ENCODE measurements around the gene TXNDC12. TPM values are rescaled to one million over a fixed set of nuclear protein-coding genes. Genes with fewer than 3 reads are reported as not detected.
"Not testable (repeated sequence)": the region's sequence is repeated elsewhere in the genome, so short reads cannot be mapped to it uniquely, and the experiment has no call there.

The TXNDC12 gene
- total and polyA plus RNA-seq, 4 donors = 20.9 to 46.5 (median 28.7) TPM

DNA sequence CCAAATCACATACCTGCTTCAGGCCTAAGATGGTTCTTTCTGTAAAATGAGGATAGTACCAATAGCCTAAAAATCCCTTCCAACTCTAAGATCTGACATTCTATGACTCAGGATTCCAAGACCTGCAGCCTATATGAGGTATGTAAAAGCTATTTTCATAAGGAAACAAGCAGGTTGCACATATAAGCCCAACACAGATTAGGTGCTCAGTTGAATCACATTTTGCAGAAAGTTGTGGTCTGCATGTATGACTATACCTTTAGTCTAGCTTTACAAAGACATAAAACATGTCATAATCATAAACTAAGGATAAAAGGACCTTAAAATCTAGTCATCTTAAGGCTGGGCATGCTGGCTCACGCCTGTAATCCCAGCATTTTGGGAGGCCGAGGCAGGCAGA lies 28.7 kb downstream of the TXNDC12 start:
- H3K36me3 ChIP-seq (ENCODE audit: control insufficient read depth in 1 of 2, insufficient read depth in 2 of 2, low read length in 1 of 2) = peaks cover 4% of the 10 kb centered on the region in 2 donors

DNA sequence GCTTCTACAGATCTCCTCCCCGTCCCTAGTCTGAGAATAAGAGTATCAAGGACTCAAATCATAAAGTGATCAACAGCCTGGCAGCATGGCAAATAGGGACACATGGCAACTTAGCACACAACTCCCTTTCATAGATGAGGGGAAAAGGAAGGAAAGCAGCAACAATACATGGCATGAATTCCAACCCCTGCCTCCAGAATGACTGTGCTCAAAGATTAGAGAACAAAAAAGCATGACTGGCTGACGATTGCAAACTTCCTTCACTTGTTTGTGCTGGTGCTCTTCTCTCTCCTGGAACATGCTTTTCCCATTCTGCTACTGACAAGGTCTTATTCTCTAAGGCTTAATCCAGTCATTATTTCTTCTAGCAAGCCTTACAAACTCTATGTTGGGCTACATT lies 32.9 kb downstream of the TXNDC12 start:
- WGBS, 2 donors = 78 to 83% methylated on average over 2 of the region's 2 CpGs
- Histone ChIP-seq H3K9me3 (ENCODE audit: control insufficient read depth, low read length) (no peaks in the 10 kb centered on the region), H3K36me3 (ENCODE audit: control insufficient read depth in 1 of 2, insufficient read depth in 2 of 2, low read length in 1 of 2) (peaks cover 8% of the 10 kb centered on the region in 2 donors), H3K27ac (ENCODE audit: low read depth in 1 of 2, low read length in 2 of 2) (no peak overlapping the region), H3K27me3 (ENCODE audit: control insufficient read depth in 1 of 2, insufficient read depth in 2 of 2, low read length in 1 of 2) (no peaks in the 10 kb centered on the region), H3K4me1 (ENCODE audit: control insufficient read depth in 1 of 2, insufficient read depth in 2 of 2, low read length in 2 of 2) (no peaks in the 10 kb centered on the region), H3K4me3 (ENCODE audit: low read length in 2 of 2) (no peak overlapping the region)
- DNase-seq (no peak), ATAC-seq (ENCODE audit: low FRiP score) (no peak)
- intact Hi-C loops (cut with DNase I) = no loop called here

More for the DNA sequence above, 28.7 kb downstream of the TXNDC12 start:
- 97 to 98% methylated on average over 2 of the region's 2 CpGs for WGBS, 2 donors
- Histone ChIP-seq H3K27ac (ENCODE audit: low read depth in 1 of 2, low read length in 2 of 2) (no peak overlapping the region), H3K27me3 (ENCODE audit: control insufficient read depth in 1 of 2, insufficient read depth in 2 of 2, low read length in 1 of 2) (no peaks in the 10 kb centered on the region), H3K9me3 (ENCODE audit: control insufficient read depth, low read length) (no peaks in the 10 kb centered on the region), H3K4me1 (ENCODE audit: control insufficient read depth in 1 of 2, insufficient read depth in 2 of 2, low read length in 2 of 2) (no peaks in the 10 kb centered on the region), H3K4me3 (ENCODE audit: low read length in 2 of 2) (no peak overlapping the region)
- ATAC-seq (ENCODE audit: low FRiP score) = no peak
- no peak for DNase-seq
- intact Hi-C loops (cut with DNase I) = no loop called here

DNA sequence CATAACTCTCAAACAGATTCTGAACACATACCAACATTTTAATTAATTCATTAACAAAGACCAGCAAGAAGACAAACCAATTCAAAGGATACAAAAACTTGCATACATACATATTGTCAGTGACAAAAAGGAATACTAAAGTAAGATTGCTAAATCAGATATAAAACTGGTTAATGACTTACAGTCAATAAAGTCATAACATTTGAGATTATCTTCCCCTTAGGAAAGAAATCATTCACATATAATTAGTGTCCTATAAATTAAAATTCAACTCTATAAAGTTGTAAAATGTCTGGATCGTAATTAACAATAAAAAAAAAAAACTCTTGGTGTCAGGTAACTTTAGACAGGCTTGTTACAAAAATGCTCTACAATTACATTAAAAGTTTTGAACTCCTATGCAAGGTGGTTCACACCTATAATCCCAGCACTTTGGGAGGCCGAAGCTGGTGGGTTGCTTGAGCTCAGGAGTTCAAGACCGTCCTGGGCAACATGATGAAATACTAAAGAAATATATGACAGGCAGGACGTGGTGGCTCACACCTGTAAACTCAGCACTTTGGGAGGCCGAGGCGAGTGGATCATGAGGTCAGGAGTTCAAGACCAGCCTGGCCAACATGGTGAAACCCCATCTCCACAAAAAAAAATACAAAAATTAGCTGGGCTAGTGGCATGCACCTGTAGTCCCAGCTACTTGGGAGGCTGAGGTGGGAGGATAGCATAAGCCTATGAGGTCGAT lies 46.8 kb downstream of the TXNDC12 start:
- H3K4me1 ChIP-seq (ENCODE audit: control insufficient read depth in 1 of 2, insufficient read depth in 2 of 2, low read length in 2 of 2) = peaks cover 2 to 4% of the 10 kb centered on the region in 2 donors
- WGBS, 2 donors = 96% methylated on average over 7 of the region's 7 CpGs
- no peaks in the 10 kb centered on the region for H3K36me3 ChIP-seq (ENCODE audit: control insufficient read depth in 1 of 2, insufficient read depth in 2 of 2, low read length in 1 of 2)
- H3K9me3 ChIP-seq (ENCODE audit: control insufficient read depth, low read length) = no peaks in the 10 kb centered on the region
- DNase-seq = no peak
- H3K27ac ChIP-seq (ENCODE audit: low read depth in 1 of 2, low read length in 2 of 2) = no peak overlapping the region
- intact Hi-C loops (cut with DNase I) = no loop called here
- H3K27me3 ChIP-seq (ENCODE audit: control insufficient read depth in 1 of 2, insufficient read depth in 2 of 2, low read length in 1 of 2) = no peaks in the 10 kb centered on the region
- no peak for ATAC-seq (ENCODE audit: low FRiP score)
- no peak overlapping the region for H3K4me3 ChIP-seq (ENCODE audit: low read length in 2 of 2)

DNA sequence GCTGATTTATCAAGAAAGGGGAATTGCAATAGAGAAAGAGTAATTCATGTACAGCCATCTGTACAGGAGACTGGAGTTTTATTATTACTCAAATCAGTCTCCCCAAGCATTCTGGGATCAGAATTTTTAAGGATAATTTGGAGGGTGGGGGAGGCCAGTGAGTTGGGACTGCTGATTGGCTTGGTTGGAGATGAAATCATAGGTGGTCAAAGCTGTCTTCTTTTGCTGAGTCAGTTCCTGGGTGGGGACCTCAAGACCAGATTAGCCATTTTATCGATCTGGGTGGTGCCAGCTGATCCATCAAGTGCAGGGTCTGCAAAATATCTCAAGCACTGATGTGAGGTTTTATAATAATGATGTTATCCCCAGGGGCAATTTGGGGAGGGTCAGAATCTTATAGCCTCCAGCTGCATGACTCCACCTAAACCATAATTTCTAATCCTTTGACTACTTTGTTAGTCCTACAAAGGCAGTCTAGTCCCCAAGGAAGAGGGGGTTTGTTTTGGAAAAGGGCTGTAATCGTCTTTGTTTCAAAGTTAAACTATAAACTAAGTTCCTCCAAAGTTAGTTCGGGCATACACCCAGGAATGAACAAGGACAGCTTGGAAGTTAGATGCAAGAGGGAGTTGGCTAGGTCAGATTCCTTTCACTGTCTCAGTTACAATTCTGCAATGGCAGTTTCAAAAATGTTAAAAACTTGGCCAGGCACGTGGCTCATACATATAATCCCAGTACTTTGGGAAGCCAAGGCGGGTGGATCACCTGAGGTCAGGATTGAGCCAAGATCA lies 47.6 kb downstream of the TXNDC12 start:
- Histone ChIP-seq H3K4me1 (ENCODE audit: control insufficient read depth in 1 of 2, insufficient read depth in 2 of 2, low read length in 2 of 2) (peaks cover 2 to 4% of the 10 kb centered on the region in 2 donors), H3K27me3 (ENCODE audit: control insufficient read depth in 1 of 2, insufficient read depth in 2 of 2, low read length in 1 of 2) (no peaks in the 10 kb centered on the region), H3K9me3 (ENCODE audit: control insufficient read depth, low read length) (no peaks in the 10 kb centered on the region), H3K4me3 (ENCODE audit: low read length in 2 of 2) (no peak overlapping the region), H3K27ac (ENCODE audit: low read depth in 1 of 2, low read length in 2 of 2) (no peak overlapping the region), H3K36me3 (ENCODE audit: control insufficient read depth in 1 of 2, insufficient read depth in 2 of 2, low read length in 1 of 2) (no peaks in the 10 kb centered on the region)
- intact Hi-C loops (cut with DNase I) = no loop called here
- DNase-seq (no peak), ATAC-seq (ENCODE audit: low FRiP score) (no peak)
- 13% methylated on average over 5 of the region's 5 CpGs for WGBS, 2 donors

DNA sequence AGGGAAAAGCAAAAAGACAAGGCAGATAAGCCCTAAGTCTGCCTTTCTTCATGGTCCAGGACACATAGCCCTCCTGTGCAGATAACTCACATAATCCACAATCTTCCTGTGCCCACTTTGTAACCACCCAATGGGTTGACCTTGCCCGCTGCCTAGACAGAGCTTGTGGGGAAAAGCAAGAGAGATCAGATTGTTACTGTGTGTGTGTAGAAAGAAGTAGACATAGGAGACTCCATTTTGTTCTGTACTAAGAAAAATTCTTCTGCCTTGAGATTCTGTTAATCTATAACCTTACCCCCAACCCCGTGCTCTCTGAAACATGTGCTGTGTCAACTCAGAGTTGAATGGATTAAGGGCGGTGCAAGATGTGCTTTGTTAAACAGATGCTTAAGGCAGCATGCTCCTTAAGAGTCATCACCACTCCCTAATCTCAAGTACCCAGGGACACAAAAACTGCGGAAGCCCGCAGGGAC lies 48.9 kb downstream of the TXNDC12 start:
- intact Hi-C loops (cut with DNase I); ATAC-seq (ENCODE audit: low FRiP score); H3K4me1 ChIP-seq (ENCODE audit: control insufficient read depth in 1 of 2, insufficient read depth in 2 of 2, low read length in 2 of 2); H3K4me3 ChIP-seq (ENCODE audit: low read length in 2 of 2); H3K9me3 ChIP-seq (ENCODE audit: control insufficient read depth, low read length); DNase-seq; H3K36me3 ChIP-seq (ENCODE audit: control insufficient read depth in 1 of 2, insufficient read depth in 2 of 2, low read length in 1 of 2); H3K27me3 ChIP-seq (ENCODE audit: control insufficient read depth in 1 of 2, insufficient read depth in 2 of 2, low read length in 1 of 2): not testable (repeated sequence)
- H3K27ac ChIP-seq (ENCODE audit: low read depth in 1 of 2, low read length in 2 of 2) = peak overlapping the region in 1 of 2 donors; percentile 75
- WGBS, 2 donors = 67% methylated on average over 4 to 5 of the region's 5 CpGs

DNA sequence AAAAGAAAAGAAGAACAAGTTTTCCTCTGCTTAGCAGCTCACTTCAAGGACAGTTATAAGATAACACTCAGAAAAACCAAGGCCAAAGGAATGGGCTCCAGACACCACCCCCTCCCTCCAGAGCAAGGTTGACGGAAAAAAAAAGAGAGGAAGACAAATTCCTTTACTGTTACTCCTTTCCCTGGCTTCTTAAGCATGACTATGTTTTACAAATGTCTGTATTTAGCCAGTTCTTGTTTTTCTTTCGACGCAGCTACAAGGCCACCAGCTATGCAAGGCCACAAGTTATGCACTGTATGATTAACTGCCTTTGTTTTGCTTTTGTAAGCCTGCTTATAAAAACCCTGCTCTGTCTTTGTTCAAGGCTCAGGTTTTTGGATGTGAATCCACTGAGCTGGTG lies 49.4 kb downstream of the TXNDC12 start:
- not testable (repeated sequence) for H3K36me3 ChIP-seq (ENCODE audit: control insufficient read depth in 1 of 2, insufficient read depth in 2 of 2, low read length in 1 of 2); H3K27me3 ChIP-seq (ENCODE audit: control insufficient read depth in 1 of 2, insufficient read depth in 2 of 2, low read length in 1 of 2); H3K4me3 ChIP-seq (ENCODE audit: low read length in 2 of 2); H3K9me3 ChIP-seq (ENCODE audit: control insufficient read depth, low read length); H3K4me1 ChIP-seq (ENCODE audit: control insufficient read depth in 1 of 2, insufficient read depth in 2 of 2, low read length in 2 of 2); DNase-seq; ATAC-seq (ENCODE audit: low FRiP score)
- intact Hi-C loops (cut with DNase I) = loop anchor here in 1 of 2 donors (2.0 kb wide), 1 partner anchor 109 kb away; no protein-coding TSS in a partner anchor
- WGBS, 2 donors = 0 to 7% methylated on average over 3 of the region's 3 CpGs
- peak overlapping the region; percentile 28 to 75 for H3K27ac ChIP-seq (ENCODE audit: low read depth in 1 of 2, low read length in 2 of 2)

DNA sequence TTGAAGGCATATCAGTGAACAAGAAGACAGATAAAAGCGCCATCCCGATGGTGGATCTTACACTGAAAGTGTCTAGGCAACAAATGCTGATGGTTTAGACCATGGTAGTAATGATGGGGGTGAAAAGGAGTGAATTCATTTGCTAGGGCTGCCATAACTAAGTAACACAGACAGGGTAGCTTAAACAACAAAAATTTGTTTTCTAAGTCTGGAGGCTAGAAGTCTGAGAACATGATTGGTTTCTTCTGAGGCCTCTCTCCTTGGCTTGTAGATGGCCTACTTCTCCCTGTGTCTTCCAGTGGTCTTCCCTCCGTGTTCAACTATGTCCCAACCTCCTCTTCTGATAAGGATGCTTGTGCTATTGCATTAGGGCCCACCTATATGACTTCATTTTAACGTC lies 51.1 kb downstream of the TXNDC12 start:
- DNase-seq = no peak
- Histone ChIP-seq H3K9me3 (ENCODE audit: control insufficient read depth, low read length) (no peaks in the 10 kb centered on the region), H3K27ac (ENCODE audit: low read depth in 1 of 2, low read length in 2 of 2) (no peak overlapping the region), H3K4me1 (ENCODE audit: control insufficient read depth in 1 of 2, insufficient read depth in 2 of 2, low read length in 2 of 2) (peaks cover 2 to 3% of the 10 kb centered on the region in 2 donors), H3K4me3 (ENCODE audit: low read length in 2 of 2) (no peak overlapping the region), H3K36me3 (ENCODE audit: control insufficient read depth in 1 of 2, insufficient read depth in 2 of 2, low read length in 1 of 2) (no peaks in the 10 kb centered on the region), H3K27me3 (ENCODE audit: control insufficient read depth in 1 of 2, insufficient read depth in 2 of 2, low read length in 1 of 2) (no peaks in the 10 kb centered on the region)
- no peak for ATAC-seq (ENCODE audit: low FRiP score)
- intact Hi-C loops (cut with DNase I) = loop anchor here (2.0 to 5.0 kb wide), 2 partner anchors 107 kb away; no protein-coding TSS in a partner anchor
- 65 to 69% methylated on average over 4 of the region's 4 CpGs for WGBS, 2 donors

DNA sequence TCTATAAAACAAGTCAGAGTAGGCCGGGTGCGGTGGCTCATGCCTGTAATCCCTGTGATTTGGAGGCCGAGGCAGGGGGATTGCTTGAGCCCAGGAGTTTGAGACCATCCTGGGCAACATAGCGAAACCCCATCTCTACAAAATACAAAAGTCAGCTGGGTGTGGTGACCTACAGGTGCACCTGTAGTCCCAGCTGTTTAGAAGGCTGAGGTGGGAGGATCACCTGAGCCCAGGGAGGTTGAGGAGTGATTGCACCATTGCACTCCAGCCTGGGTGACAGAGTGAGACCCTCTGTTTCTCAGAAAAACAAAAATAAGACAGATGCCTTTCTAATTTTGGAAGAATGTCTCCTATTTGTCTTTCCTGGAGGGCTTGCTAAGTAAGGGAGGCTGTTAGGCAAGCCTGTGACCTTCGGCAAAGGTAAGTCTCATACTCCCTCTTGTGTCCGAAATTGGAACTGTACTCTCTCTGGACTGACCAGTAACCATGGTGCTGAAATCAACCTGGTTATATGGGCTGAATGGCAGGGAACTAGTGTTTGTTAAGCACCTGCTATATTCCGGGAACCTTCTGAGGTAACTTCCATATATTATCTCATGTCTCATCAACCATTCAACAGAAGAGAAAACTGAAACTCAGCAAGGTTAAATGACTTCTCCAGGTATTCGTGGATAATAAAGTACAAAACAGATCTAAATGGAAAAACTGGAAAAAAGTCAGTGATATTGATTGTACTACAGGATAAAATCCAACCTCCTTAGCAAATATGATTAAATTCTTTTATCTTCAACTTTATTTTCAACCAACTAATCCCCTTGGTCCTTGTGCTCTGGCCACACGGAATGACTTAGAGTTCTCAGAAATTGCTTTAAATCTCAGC lies 52.7 kb downstream of the TXNDC12 start:
- intact Hi-C loops (cut with DNase I) = loop anchor here in 1 of 2 donors (5.0 kb wide), 1 partner anchor 105 kb away; no protein-coding TSS in a partner anchor
- no peak overlapping the region for H3K4me3 ChIP-seq (ENCODE audit: low read length in 2 of 2)
- ATAC-seq (ENCODE audit: low FRiP score) (peak; percentile 88), DNase-seq (no peak)
- peaks cover under 1 to 1% of the 10 kb centered on the region in 2 donors for H3K4me1 ChIP-seq (ENCODE audit: control insufficient read depth in 1 of 2, insufficient read depth in 2 of 2, low read length in 2 of 2)
- no peaks in the 10 kb centered on the region for H3K36me3 ChIP-seq (ENCODE audit: control insufficient read depth in 1 of 2, insufficient read depth in 2 of 2, low read length in 1 of 2)
- H3K27ac ChIP-seq (ENCODE audit: low read depth in 1 of 2, low read length in 2 of 2) = no peak overlapping the region
- 54 to 55% methylated on average over 9 of the region's 9 CpGs for WGBS, 2 donors
- H3K27me3 ChIP-seq (ENCODE audit: control insufficient read depth in 1 of 2, insufficient read depth in 2 of 2, low read length in 1 of 2) = no peaks in the 10 kb centered on the region
- no peaks in the 10 kb centered on the region for H3K9me3 ChIP-seq (ENCODE audit: control insufficient read depth, low read length)

All from aorta (tissue), 5 donors.